GM19324 (cell line): ENCODE measurements around the gene TTC7B.

Experiments
- ATAC-seq: cut with Tn5 transposase; IDR thresholded peaks from one replicate; pipeline ENCODE4 v1.9.1; 2021; ENCODE audit warnings: mild to moderate bottlenecking, moderate library complexity; ENCODE audit not compliant: unreplicated experiment, low FRiP score

Gene TTC7B

GRCh38 chr14:90780519-90780918, 35.7 kb downstream of the TTC7B start:
- no peak for ATAC-seq

DNA sequence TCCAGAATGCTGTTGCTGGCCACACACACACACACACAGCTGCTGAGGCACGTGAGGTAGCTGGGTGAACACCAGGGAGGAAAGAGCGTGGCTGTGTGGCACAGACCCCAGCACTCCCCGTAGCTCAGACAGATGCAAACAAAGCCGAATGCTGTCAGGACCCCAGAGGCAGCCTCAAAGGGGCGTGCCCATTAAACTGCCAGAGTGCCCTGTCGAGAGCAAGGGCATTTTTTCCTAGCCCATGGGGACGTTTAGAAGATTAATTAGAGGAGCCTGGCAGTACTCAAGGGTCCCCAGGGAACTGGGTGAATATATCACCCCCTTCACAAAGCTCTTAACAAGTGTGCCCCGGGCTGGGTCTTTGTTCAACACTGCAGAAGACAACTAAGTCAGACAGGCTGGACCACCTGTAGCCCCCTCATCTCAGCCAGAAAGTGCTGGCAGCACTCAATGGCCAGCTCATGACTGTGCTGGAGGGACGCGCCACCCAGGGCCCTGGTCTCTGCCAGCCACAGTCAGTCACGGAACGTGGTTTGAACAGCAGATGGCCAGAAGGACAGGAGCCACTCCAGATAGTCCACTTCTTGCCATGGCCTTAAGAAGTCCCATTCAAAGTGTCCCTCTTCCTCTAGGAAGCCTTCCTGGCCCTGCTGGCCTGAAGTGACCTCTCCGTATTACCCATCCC, 37.5 kb downstream of the TTC7B start:
- no peak for ATAC-seq

DNA sequence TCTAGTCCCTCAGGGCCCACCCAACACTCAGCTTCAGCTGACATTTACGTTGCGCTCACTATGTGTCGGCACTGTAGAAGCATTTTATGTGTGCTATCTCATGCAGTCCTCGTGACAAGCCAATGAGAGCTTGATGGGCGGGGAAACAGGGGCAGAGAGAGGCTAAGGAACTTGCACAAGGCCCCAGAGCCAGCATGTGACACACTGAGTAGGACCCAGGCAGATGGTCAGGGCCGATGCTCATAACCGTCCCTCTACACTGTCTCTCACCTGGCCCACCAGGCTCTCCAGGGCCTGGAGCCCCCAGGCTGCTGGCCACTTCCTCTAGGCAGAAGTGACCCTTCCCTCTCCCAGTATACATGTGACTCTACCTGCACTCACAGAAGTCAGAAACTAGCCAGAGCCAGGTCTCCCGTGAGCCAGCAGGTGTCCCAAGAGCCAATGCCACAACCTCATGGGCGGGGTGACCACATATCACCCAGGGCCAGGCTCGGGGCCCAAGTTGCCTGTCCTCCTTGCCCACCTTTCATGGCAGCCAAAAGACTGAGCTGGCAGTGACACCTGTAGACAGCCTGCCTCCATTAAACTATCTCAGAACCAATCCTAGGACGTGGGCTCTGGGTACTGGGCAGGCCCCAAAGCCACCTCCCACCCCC, 38.3 kb downstream of the TTC7B start:
- ATAC-seq = no peak

- no peak for ATAC-seq
Observed at GRCh38 chr14:90777358-90777757, 38.9 kb downstream of the TTC7B start.

DNA sequence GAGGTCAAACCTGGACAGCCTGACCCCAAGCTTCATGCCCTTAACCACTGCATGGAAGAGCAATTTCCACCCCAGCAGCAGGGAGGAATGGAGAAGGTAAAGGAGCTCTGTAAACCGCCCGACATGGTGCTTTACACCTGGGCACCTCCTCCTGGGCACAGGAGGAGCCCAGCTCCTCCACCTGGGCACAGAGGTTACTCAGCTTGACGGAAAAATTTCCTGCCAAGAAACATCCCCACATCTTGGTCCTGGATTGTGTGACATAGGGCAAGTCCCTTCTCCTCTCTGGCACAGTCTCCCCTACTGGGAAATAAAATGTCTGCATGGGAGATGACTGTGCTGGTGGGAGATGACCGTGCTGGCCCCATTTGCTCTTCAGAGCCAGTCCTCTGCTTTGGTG, 40.8 kb downstream of the TTC7B start:
- no peak for ATAC-seq

DNA sequence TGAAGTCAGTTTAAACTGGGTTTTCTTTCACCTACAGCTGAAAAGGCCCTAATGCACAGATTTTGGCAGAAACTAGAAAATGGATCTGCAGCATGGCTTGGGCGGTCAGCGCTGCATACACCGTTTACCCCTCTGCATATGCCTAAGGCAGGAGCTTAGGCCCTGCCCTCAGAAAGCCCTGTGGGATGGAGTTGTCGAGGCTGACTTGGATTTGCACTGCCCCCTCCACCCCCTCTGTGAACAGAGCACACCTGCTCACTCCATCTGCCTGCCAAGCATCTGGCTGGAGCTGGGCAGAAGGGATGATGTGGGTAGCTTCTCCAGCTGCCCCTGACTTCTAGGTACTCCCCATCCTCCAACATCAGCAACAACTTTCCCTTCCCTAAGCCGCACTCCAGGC, 41.9 kb downstream of the TTC7B start:
- ATAC-seq = no peak

DNA sequence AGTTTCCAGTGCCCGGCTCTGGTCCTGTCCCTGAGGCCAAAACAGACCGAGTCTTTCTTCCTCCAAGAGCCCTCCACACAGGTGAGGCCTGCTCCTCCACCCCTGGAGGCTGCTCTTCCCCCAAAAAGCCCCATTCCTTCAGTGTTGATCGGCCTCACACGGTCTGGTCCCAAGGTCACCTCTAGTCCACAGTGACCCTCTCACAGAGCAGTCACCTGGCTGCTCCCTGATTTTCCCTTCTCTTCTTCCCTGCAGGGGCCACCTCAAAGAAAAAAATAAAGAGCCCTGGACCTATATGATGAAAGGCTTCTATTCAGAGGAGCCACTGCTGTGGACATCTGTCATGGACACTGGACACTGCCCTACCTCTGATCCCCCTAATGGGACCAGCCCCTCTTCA, 42.5 kb downstream of the TTC7B start:
- ATAC-seq = no peak

- no peak for ATAC-seq
Observed at GRCh38 chr14:90773196-90773486, 43.1 kb downstream of the TTC7B start.

GRCh38 chr14:90767899-90768298, 48.3 kb downstream of the TTC7B start:
- no peak for ATAC-seq

GRCh38 chr14:90760591-90761316, 55.5 kb downstream of the TTC7B start:
- no peak for ATAC-seq

DNA sequence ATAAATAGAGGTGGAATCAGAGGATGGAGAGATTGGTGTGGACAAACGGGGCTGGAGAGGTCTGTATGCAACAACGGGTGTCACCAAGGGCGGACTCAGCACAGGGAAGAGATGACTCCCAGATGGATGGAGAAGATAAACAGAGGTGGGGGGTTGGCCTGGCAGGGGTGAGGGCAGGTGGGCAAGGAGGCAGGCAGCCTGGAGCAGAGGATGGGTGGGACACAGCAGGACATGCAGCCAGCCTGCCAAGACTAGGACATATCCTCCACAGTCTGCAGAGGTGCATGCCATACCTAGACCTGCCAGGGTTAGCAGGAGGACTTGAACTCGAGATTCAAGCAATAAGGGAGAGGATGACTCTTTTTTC, 56.2 kb downstream of the TTC7B start:
- no peak for ATAC-seq

GRCh38 chr14:90759370-90760077, 56.7 kb downstream of the TTC7B start:
- no peak for ATAC-seq

- ATAC-seq = no peak
Observed at GRCh38 chr14:90758959-90759358, 57.3 kb downstream of the TTC7B start.

DNA sequence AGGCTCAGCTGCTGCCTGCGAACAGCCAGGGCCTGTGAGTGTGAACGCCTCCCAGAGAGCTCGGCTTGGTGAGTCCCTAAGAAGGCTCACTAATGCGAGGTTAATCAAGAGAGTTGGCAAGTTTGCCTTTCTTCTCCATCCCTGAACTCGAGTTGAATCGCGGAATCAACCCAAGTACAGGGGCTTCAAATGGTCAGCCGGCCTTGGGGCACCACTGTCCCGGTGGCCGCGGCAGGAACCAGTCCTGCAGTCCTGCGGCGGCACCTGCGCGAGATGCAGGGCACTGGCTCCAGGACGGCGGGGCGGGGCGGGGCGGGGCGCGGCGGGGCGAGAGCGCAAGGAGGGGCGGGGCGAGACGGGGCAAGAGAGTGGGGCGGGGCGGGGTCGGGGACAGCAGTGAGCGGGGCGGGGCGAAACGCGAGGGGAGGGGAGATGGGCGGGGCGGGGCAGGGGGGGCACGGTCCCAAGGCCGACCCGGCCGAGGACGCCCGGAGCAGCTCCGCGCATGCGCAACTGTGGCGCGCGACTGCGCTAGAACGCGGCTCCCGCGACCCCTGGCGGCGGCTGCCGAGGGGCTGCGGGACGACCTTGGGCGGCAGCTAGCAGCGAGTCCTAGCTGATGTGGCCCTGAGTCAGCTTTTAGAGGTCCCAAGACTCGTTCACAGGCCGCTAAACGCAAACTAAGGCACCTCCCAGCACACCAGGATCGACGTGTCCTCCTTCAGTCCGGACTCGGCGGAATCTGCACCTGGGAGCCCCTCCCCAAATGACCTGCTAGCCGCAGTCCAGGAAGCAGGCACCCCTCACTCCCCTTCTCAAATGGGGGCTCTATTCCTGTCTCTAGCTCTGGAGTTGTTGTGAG, 58.0 kb downstream of the TTC7B start:
- ATAC-seq = peak; percentile 94

GRCh38 chr14:90757452-90757851, 58.8 kb downstream of the TTC7B start:
- ATAC-seq = no peak

GRCh38 chr14:90756755-90757345, 59.4 kb downstream of the TTC7B start:
- no peak for ATAC-seq

DNA sequence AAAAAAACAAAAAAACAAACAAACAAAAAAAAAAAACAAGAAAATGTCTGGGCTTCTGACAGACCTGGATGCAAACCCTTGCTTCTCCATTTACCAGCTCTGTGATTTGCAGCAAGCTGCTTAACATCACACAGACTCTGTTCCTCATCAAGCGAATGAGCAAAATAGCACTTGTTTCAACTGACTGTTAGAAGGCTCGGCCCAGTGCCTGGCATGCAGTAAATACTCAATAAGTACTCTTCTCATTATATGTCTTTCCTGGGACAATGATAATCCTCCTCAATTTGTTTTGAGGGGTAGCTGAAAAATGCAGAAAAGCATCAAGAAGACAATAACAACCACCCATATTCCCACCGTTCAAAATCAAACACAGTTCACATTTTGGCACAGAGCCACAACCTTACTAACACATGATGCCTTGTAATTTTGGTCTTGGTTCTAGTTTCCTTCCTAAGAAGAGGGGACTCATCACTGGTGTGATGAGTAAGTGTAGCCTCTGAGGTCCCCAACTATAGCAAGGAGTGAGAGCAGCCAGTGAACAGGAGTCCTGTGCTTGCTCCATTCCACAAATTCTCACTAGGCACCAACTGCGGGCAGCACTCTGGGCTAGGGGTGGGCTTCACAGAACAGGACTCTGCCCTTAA, 60.4 kb downstream of the TTC7B start:
- no peak for ATAC-seq

DNA sequence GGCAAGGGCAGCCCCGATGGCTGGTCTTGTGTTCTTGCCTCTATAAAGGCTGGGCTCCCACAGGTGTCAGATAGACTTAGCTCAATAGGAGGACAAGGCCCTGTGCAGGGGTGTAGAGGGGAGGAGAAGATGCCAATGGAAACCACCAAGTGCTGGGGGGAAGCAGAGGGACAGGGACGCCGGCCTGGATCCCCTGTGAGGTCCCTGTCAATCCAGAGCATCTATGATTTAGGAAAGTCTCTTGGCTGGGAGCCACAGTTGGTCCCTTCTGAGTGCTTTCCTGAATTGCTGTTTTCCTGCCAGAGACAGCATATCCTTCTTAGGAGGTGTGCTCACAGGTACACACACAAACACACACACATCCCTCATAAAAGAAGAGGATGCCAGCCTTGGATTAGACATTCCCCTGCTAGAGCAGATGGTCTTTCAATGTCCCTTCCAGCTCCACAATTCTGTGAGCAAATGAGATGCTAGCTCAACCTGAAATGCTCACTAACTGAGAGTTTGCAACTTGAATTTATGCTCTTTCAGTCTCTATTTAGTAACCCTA, 62.7 kb downstream of the TTC7B start:
- ATAC-seq = no peak

DNA sequence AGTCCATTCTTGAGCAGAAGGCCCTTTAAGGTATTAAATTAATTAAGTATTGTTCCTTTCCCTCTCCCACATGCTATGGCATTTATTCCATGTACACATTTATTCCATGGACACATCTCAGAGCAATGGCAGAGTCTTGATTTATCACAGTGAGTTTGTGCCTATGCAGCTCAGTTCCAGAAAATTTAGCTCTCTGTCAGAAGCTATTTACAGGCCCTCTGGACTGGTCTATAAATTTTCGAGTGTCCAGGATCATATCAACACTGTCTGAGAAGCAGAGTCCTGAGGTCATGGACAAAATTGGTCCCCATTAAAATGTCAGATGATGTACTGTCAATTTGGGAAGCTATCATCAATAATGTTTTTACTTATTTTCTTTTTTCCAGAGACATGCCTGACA, 65.5 kb downstream of the TTC7B start:
- ATAC-seq = no peak
